ENCODE measurements around the gene OLFML2A. TPM values are rescaled to one million over a fixed set of nuclear protein-coding genes. Genes with fewer than 3 reads are reported as not detected.

The OLFML2A gene
- total RNA-seq, 1 donor from 2014 or later = 469 TPM

DNA sequence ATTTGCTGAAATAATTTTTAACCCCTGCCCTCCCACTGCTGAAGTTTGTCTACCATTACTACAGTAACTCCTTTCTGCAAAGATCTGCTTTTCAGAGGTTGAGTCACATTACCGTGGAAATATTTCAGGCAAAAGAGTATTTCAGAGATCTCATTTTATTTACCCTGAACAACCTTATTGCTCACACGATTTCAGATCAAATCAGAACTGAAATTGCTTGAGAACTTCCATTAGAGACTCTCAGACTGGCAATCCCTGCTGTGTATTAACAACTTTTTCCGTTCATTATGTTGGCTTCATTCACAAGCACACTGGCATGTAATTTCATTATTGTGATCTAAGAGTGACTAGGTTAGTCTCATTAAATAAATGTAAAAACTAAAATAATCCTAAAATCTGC, 21.9 kb upstream of the OLFML2A start:
- Mint-ChIP-seq H3K4me1 (ENCODE audit: low read depth) (peaks cover 14% of the 10 kb centered on the region), H3K36me3 (ENCODE audit: low read depth) (no peaks in the 10 kb centered on the region), H3K4me3 (ENCODE audit: unreplicated experiment) (no peak overlapping the region), H3K27ac (ENCODE audit: unreplicated experiment) (no peak overlapping the region), H3K9me3 (ENCODE audit: low read depth) (no peaks in the 10 kb centered on the region), H3K27me3 (ENCODE audit: low read depth) (peaks cover 25% of the 10 kb centered on the region)
- DNase-seq (ENCODE audit: low spot score) = no peak
- TF ChIP-seq, protein P1, sequence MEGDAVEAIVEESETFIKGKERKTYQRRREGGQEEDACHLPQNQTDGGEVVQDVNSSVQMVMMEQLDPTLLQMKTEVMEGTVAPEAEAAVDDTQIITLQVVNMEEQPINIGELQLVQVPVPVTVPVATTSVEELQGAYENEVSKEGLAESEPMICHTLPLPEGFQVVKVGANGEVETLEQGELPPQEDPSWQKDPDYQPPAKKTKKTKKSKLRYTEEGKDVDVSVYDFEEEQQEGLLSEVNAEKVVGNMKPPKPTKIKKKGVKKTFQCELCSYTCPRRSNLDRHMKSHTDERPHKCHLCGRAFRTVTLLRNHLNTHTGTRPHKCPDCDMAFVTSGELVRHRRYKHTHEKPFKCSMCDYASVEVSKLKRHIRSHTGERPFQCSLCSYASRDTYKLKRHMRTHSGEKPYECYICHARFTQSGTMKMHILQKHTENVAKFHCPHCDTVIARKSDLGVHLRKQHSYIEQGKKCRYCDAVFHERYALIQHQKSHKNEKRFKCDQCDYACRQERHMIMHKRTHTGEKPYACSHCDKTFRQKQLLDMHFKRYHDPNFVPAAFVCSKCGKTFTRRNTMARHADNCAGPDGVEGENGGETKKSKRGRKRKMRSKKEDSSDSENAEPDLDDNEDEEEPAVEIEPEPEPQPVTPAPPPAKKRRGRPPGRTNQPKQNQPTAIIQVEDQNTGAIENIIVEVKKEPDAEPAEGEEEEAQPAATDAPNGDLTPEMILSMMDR (IDR thresholded peaks at IDR 0.05) = no peak

DNA sequence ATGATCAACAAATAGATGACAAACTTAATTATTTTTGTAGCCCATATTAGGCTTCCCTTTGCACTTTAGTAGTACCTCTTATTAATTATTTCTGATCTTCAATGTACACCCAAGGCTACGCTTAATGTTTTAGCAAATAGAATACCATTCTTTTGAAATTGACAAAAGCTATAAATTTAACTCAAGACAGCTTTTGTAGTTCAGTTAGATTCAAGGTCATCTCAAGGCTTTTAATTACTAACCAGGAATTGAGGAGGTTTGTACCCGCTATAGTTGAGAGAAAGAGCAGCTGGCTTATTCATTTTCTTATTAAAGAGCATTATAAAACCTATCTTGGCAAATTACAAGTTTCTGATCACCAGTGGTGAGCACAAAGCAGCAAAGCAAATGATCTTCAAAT, 20.9 kb upstream of the OLFML2A start:
- no peaks in the 10 kb centered on the region for H3K36me3 Mint-ChIP-seq (ENCODE audit: low read depth)
- no peaks in the 10 kb centered on the region for H3K9me3 Mint-ChIP-seq (ENCODE audit: low read depth)
- H3K4me3 Mint-ChIP-seq (ENCODE audit: unreplicated experiment) = no peak overlapping the region
- no peak for DNase-seq (ENCODE audit: low spot score)
- TF ChIP-seq, protein P1 (IDR thresholded peaks at IDR 0.05) = no peak
- no peak overlapping the region for H3K27ac Mint-ChIP-seq (ENCODE audit: unreplicated experiment)
- peaks cover 12% of the 10 kb centered on the region for H3K4me1 Mint-ChIP-seq (ENCODE audit: low read depth)
- peaks cover 25% of the 10 kb centered on the region for H3K27me3 Mint-ChIP-seq (ENCODE audit: low read depth)

DNA sequence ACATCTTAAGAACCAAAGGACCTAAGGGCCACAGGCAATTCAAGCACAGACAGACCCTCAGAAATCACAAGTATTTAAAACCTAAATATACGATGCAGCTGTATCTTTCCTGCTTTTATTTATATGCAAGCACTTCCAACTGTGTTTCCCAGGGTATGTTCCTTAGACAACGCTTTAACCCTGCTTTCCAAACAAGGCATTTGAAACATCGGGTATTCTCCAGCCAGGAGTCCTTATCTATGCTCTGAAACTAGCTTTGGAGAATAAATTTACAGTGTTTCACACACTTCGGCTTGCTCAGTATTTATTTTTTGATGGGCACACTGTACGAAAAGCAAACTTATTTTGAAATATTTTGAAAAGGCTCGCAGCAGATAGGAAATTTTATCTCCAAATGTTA, 19.3 kb upstream of the OLFML2A start:
- no peaks in the 10 kb centered on the region for H3K36me3 Mint-ChIP-seq (ENCODE audit: low read depth)
- H3K4me1 Mint-ChIP-seq (ENCODE audit: low read depth) = peaks cover 11% of the 10 kb centered on the region
- no peak for DNase-seq (ENCODE audit: low spot score)
- TF ChIP-seq, protein P1 (IDR thresholded peaks at IDR 0.05) = no peak
- no peak overlapping the region for H3K4me3 Mint-ChIP-seq (ENCODE audit: unreplicated experiment)
- peaks cover 31% of the 10 kb centered on the region for H3K27me3 Mint-ChIP-seq (ENCODE audit: low read depth)
- H3K9me3 Mint-ChIP-seq (ENCODE audit: low read depth) = no peaks in the 10 kb centered on the region
- H3K27ac Mint-ChIP-seq (ENCODE audit: unreplicated experiment) = no peak overlapping the region

DNA sequence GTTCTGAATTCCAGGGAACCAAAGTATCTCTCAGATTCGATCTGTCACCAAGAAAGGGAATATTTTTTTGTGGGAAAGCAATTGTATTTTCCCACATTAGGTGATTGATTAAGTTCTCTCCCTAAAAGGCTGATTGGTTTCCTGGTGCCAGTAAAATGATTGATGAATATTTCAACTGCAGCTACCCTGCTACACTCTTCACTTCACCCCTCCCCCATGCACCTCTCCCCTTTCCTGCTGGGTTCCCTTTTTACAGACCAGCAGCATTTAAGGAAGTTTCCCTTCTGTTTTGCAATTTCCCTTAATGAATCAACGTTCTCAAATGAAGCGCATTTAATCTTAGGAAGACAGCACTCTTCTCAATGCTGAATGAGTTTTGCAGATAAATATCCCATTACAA, 18.9 kb upstream of the OLFML2A start:
- no peak for DNase-seq (ENCODE audit: low spot score)
- Mint-ChIP-seq H3K36me3 (ENCODE audit: low read depth) (no peaks in the 10 kb centered on the region), H3K4me1 (ENCODE audit: low read depth) (peaks cover 6% of the 10 kb centered on the region), H3K9me3 (ENCODE audit: low read depth) (no peaks in the 10 kb centered on the region), H3K27me3 (ENCODE audit: low read depth) (peaks cover 36% of the 10 kb centered on the region), H3K27ac (ENCODE audit: unreplicated experiment) (no peak overlapping the region), H3K4me3 (ENCODE audit: unreplicated experiment) (no peak overlapping the region)
- TF ChIP-seq, protein P1 (IDR thresholded peaks at IDR 0.05) = no peak

DNA sequence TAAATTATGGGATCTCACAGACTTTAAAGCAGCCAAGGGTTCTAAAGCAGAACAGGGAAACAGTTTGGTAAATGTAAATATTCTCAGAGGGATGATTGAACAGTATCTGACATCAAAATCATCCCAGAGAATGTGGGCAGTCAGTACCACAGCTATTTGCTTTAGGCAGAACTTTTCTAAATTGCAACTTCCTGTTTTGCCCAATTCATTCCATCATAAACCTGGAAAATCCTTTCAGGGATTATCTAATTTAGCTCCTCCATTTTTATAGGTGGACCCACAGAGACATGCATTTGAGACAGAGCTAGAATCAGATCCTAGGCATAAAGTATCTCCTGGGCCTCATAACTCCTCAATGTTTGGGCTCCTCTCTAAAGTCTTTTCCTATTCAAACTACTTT, 18.2 kb upstream of the OLFML2A start:
- Mint-ChIP-seq H3K27ac (ENCODE audit: unreplicated experiment) (no peak overlapping the region), H3K36me3 (ENCODE audit: low read depth) (no peaks in the 10 kb centered on the region), H3K9me3 (ENCODE audit: low read depth) (no peaks in the 10 kb centered on the region), H3K4me3 (ENCODE audit: unreplicated experiment) (no peak overlapping the region), H3K27me3 (ENCODE audit: low read depth) (peaks cover 38% of the 10 kb centered on the region), H3K4me1 (ENCODE audit: low read depth) (peaks cover 6% of the 10 kb centered on the region)
- TF ChIP-seq, protein P1 (IDR thresholded peaks at IDR 0.05) = no peak
- DNase-seq (ENCODE audit: low spot score) = no peak

Data from chondrocyte (in vitro differentiated cells).